HFF-Myc (cell line): Measurements from ENCODE around the gene C6.

Experiments
- DNase-seq: peaks from one replicate; pipeline ENCODE4 v3.0.0-alpha.2; 2011; ENCODE audit warnings: low read depth; ENCODE audit errors: extremely low read depth
- H3K4me3 ChIP-seq: replicated peaks from 2 replicates; pipeline ENCODE4 v1.5.1; 2011; ENCODE audit warnings: low read depth, mild to moderate bottlenecking, control low read depth, low read length
- CTCF ChIP-seq: IDR thresholded peaks from 2 replicates; pipeline ENCODE4 v1.5.1; 2012; ENCODE audit warnings: mild to moderate bottlenecking, low read depth, low read length, control low read depth; ENCODE audit errors: missing control alignments

Gene C6

GRCh38 chr5:41093803-41094202 lies 119.5 kb downstream of the C6 start:
- DNase-seq, result no peak
- no peak for TF ChIP-seq CTCF
- H3K4me3 ChIP-seq, result no peak overlapping the region
